Fibroblast of villous mesenchyme (primary cell): ENCODE measurements around the gene SLC25A10. TPM values are rescaled to one million over a fixed set of nuclear protein-coding genes. Genes with fewer than 3 reads are reported as not detected.

ENCODE experiments used
- DNase-seq: peaks from one replicate; pipeline ENCODE4 v3.0.0-alpha.2; 2010; ENCODE audit warnings: low read depth
- H3K4me3 ChIP-seq: 2 replicates; pipeline ENCODE4 v1.5.1; 2011; ENCODE audit warnings: low read depth, mild to moderate bottlenecking, low read length
- total RNA-seq: library from RNA; depleted of rRNA; stranded (reverse); fragments of >200 nt; gene quantifications from 2 replicates; pipeline ENCODE4 v1.2.3, GENCODE V29; 2012
- TF ChIP-seq, protein P1 (sequence below): IDR thresholded peaks from 2 replicates; pipeline ENCODE4 v1.5.1; 2012; ENCODE audit warnings: low read depth, mild to moderate bottlenecking, low read length; ENCODE audit not compliant: insufficient read depth

The SLC25A10 gene
- total RNA-seq, 1 donor: 13.8 TPM

DNA sequence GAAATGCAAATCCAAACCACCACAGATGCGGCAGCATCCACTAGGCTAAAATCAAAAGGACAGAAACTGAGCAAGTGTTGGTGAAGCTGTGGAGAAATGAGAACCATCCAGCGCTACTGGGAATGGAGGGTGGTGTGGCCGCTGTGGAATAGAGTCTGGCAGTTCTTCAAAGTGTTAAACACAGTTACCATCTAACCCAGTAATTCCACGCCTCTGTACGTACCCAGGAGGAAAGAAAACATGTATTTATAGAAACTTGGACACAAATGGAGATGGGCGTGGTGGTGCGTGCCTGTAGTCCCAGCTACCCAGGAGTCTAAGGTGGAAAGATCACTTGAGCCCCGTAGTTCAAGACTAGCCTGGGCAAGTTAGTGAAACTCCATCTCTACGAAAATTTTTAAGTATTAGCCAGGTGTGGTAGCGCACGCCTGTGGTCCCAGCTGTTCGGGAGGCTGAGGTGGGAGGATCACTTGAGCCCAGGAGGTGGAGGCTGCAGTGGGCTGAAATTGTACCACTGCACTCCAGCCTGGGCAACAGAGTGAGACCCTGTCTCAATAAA lies 11.6 kb downstream of the SLC25A10 start:
- H3K4me3 ChIP-seq: no peak overlapping the region
- no peak for DNase-seq

DNA sequence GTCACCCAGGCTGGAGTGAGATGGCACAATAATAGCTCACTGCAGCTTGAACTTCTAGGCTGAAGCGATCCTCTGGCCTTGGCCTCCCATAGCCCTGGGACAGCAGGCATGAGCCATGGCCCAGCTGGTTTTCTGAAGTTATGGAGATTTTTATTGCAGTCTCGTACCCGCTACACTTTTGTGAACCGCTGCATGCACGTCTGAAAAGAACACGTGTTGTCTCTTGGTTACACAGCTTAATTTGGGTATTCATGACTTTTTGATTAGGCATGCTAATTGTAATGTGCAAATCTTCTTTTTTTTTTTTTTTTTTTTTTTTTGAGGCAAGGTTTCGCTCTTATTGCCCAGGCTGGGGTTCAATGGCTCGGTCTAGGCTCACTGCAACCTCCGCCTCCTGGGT lies 13.4 kb downstream of the SLC25A10 start:
- TF ChIP-seq, protein P1, sequence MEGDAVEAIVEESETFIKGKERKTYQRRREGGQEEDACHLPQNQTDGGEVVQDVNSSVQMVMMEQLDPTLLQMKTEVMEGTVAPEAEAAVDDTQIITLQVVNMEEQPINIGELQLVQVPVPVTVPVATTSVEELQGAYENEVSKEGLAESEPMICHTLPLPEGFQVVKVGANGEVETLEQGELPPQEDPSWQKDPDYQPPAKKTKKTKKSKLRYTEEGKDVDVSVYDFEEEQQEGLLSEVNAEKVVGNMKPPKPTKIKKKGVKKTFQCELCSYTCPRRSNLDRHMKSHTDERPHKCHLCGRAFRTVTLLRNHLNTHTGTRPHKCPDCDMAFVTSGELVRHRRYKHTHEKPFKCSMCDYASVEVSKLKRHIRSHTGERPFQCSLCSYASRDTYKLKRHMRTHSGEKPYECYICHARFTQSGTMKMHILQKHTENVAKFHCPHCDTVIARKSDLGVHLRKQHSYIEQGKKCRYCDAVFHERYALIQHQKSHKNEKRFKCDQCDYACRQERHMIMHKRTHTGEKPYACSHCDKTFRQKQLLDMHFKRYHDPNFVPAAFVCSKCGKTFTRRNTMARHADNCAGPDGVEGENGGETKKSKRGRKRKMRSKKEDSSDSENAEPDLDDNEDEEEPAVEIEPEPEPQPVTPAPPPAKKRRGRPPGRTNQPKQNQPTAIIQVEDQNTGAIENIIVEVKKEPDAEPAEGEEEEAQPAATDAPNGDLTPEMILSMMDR: no peak
- no peak overlapping the region for H3K4me3 ChIP-seq
- DNase-seq: no peak

More for the DNA sequence above, 11.6 kb downstream of the SLC25A10 start:
- TF ChIP-seq, protein P1: no peak

DNA sequence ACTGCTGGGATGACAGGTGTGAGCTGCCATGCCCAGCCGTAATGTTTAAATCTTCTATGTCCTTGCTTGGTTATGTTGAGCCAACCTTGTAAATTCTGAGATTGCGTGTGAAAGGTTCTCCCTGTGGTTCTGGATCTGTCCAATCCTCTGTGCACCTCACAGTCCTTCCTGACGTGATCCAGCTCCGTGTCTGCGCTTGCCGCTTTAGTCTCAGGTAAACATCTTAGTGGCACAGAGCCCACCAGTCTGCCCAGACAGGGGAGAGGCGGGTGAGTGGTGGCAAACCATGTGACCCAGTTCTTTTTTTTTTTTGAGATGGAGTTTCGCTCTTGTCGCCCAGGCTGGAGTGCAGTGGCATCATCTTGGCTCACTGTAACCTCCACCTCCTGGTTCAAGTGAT lies 13.9 kb downstream of the SLC25A10 start:
- H3K4me3 ChIP-seq: no peak overlapping the region
- no peak for DNase-seq
- TF ChIP-seq, protein P1: no peak

DNA sequence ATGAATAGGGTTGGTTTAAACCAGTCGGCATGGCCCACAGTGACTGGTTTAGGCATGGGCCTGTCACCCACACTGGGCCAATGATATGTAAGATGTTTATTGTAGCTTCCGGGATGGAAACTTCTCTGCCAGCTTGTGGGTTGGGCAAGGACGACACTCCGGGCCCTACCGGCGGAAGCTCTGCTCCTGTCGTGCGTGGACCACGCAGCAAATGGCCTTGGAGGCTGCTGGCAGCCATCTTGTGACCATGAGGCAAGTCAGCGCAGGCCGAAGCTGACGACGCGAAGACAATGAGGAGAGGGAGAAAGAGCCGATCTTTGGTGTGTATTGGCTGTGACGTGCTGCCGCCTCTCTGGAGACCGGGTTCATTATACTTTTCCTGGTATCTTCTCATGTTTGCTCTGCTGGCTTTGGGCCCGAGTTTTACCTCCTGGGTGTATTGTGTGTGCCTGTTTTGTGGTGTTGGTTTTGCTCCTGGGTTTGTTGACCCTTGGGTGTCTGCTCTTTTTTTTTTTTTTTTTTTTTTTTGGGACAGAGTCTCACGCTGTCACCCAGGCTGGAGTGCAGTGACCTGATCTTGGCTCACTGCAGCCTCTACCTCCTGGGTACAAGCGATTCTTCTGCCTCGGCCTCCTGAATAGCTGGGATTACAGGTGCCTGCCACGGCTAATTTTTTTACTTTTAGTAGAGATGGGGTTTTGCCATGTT lies 15.4 kb downstream of the SLC25A10 start:
- no peak overlapping the region for H3K4me3 ChIP-seq
- DNase-seq: no peak
- TF ChIP-seq, protein P1: no peak

DNA sequence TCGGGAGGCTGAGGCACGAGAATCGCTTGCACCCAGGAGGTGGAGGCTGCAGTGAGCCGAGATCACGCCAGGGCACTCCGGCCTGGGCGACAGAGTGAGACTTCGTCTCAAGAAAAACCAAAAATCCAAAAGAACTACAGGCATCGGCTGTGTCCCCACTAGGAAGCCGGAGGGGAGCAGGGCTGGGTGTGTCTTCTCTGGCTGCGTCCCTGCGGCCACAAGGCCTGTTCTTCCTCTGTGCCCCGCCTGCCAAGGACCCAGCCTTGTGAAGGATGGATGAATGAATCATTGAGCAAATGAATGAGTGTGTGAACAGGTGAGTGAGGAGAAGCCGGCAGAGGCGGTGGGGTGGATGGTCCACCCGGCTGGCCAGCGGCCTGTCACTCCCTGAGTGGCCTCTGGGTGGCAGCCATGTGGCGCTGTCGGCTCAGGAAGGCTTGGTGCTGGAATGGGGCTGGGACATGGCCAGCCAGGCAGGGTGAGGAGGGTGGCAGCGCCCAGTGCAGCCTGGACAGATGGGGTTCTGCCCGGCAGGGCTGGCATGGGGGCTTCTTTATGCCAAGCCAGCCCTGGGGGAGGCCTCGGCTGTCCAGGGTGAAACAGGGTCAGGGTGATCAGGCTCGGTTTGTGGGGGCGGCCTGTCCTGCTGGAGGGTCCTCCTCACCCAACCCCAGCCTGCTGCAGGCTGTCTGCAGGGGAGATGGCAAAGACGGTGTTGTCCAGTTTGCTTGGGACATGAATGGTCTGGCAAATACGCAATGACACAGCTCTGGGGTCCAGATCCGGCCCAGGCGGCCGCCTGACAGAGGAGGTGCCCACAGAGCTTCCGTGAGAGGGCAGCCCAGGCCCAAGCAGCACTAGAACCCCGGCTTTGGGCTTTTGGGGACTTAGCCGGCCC lies 21.7 kb downstream of the SLC25A10 start:
- TF ChIP-seq, protein P1: peak; percentile 90
- DNase-seq: peak; percentile 65
- no peak overlapping the region for H3K4me3 ChIP-seq

DNA sequence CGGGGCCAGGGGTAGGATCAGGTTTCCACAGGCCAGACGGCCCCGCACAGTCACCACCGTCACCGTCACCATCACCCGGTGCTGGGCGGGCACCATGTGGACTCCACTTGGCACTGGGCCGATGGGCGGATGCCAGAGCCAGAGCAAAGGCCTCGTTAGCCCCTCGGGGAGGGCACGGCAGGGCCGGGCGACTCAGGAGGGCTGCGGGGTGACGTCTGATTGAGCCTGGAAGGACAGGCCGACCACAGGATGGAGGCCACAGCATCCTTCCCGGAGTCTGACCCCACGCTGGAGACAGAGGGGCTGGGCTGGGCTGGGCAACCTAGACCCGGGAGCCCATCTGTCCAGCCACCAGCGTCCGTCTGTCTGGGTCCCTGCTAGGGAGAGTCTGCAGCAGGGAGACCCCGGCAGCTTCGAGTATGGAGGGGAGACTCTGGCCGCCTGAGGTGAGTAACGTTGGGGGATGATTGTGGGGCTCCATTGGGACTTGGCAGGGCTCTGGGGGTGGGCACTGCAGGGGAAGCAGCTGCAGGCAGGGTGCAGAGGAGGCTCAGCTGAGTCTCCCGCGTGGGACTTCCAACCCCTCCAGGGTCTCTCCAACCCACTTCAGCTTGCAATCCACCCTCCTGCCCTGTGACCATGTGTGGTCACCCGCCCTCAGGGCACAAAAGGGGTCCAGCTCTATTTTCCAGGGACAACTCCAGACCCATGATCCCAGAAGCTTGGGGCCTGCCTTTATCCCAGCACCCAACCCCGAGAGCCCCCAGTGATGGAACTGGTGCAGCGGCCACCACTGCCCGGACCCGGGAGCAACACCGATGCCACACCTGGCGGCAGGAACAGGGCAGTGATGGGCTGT lies 22.6 kb downstream of the SLC25A10 start:
- DNase-seq: no peak
- H3K4me3 ChIP-seq: no peak overlapping the region
- TF ChIP-seq, protein P1: no peak
